ENCODE results near the gene RNASEH1. TPM values are rescaled to one million over a fixed set of nuclear protein-coding genes. Genes with fewer than 3 reads are reported as not detected.
"Not testable (repeated sequence)": the region's sequence is repeated elsewhere in the genome, so short reads cannot be mapped to it uniquely, and the experiment has no call there.

Gene RNASEH1
- total RNA-seq, 1 donor from 2014 or later = 18.6 TPM

DNA sequence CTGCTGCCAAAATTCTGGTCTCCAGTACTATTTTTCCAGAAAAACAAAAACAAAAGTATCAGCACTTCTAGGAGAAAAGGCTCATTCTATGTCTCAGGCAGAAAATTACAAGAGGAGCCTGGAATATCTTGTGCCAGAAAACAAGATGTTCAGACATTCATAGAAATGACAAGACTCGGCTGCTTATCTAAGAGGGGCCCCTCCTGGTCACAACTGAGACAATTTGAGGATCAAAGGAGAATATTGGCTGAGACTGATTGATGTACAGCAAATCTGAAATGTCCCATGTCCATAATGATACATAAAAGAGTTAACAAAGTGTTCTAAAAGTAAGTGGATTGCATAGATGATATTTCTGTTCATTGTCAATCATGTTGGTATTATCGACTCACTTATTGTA lies 14.5 kb upstream of the RNASEH1 start:
- TF ChIP-seq, protein P1, sequence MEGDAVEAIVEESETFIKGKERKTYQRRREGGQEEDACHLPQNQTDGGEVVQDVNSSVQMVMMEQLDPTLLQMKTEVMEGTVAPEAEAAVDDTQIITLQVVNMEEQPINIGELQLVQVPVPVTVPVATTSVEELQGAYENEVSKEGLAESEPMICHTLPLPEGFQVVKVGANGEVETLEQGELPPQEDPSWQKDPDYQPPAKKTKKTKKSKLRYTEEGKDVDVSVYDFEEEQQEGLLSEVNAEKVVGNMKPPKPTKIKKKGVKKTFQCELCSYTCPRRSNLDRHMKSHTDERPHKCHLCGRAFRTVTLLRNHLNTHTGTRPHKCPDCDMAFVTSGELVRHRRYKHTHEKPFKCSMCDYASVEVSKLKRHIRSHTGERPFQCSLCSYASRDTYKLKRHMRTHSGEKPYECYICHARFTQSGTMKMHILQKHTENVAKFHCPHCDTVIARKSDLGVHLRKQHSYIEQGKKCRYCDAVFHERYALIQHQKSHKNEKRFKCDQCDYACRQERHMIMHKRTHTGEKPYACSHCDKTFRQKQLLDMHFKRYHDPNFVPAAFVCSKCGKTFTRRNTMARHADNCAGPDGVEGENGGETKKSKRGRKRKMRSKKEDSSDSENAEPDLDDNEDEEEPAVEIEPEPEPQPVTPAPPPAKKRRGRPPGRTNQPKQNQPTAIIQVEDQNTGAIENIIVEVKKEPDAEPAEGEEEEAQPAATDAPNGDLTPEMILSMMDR (IDR thresholded peaks at IDR 0.05) = no peak
- no peaks in the 10 kb centered on the region for H3K9me3 ChIP-seq
- no peaks in the 10 kb centered on the region for H3K27me3 ChIP-seq
- H3K36me3 ChIP-seq = peaks cover 15% of the 10 kb centered on the region
- ATAC-seq (no peak), DNase-seq (no peak)
- H3K27ac ChIP-seq = no peak overlapping the region
- intact Hi-C loops (cut with DNase I) = no loop called here
- H3K4me3 ChIP-seq = no peak overlapping the region
- H3K4me1 ChIP-seq = peaks cover 18% of the 10 kb centered on the region

DNA sequence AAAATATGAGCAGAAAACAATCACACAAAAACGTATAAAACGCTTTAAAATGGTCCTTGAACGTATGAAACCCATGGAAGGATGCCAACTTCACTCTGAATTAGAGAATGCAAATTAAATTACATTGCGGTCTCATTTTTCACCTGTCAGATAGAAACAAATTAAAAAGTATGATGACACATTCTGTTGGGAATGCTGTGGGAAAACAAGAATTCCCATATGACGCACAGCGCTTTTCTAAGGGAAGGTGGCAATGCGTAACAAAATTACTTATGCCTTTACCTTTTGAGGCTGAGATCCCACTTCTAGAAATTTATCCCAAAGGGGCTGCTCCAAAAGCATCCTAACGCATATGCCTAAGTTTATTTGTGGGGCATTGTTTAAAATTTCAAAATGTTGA lies 13.2 kb upstream of the RNASEH1 start:
- Histone ChIP-seq H3K27ac (no peak overlapping the region), H3K36me3 (peaks cover 2% of the 10 kb centered on the region), H3K9me3 (no peaks in the 10 kb centered on the region), H3K4me1 (peaks cover 5% of the 10 kb centered on the region), H3K27me3 (no peaks in the 10 kb centered on the region), H3K4me3 (no peak overlapping the region)
- DNase-seq = no peak
- intact Hi-C loops (cut with DNase I) = no loop called here
- TF ChIP-seq, protein P1 (IDR thresholded peaks at IDR 0.05) = no peak
- no peak for ATAC-seq

DNA sequence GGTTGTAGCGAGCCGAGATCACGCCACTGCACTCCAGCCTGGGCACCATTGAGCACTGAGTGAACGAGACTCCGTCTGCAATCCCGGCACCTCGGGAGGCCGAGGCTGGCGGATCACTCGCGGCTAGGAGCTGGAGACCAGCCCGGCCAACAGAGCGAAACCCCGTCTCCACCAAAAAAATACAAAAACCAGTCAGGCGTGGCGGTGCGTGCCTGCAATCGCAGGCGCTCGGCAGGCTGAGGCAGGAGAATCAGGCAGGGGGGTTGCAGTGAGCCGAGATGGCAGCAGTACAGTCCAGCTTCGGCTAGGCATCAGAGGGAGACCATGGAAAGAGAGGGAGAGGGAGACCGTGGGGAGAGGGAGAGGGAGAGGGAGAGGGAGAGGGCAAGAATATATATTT lies 11.5 kb upstream of the RNASEH1 start:
- intact Hi-C loops (cut with DNase I) = not testable (repeated sequence)

DNA sequence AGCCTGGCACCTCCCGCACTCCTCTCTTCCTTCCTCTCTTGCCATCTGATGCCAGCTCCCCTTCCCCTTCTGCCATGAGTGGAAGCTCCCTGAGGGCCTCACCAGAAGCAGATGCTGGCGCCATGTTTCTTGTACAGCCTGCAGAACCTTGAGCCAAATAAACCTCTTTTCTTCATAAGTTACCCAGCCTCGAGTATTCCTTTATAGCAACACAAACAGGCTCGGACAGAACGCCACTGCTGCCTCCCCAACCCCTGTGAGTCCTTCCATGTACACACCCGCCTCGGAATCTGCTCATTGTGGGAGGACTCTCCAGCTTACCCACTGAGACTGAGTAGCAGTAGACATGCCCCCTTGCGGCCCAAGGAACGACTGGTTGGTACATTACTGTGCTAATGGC lies 8.7 kb upstream of the RNASEH1 start:
- no peaks in the 10 kb centered on the region for H3K9me3 ChIP-seq
- ATAC-seq (no peak), DNase-seq (no peak)
- H3K27ac ChIP-seq = no peak overlapping the region
- intact Hi-C loops (cut with DNase I) = no loop called here
- no peaks in the 10 kb centered on the region for H3K27me3 ChIP-seq
- H3K4me1 ChIP-seq = no peaks in the 10 kb centered on the region
- TF ChIP-seq, protein P1 (IDR thresholded peaks at IDR 0.05) = no peak
- H3K36me3 ChIP-seq = no peaks in the 10 kb centered on the region
- H3K4me3 ChIP-seq = no peak overlapping the region

More for the DNA sequence above, 11.5 kb upstream of the RNASEH1 start:
- H3K27me3 ChIP-seq, H3K4me3 ChIP-seq, ATAC-seq, DNase-seq, H3K4me1 ChIP-seq, H3K27ac ChIP-seq, H3K36me3 ChIP-seq, H3K9me3 ChIP-seq: not testable (repeated sequence)

DNA sequence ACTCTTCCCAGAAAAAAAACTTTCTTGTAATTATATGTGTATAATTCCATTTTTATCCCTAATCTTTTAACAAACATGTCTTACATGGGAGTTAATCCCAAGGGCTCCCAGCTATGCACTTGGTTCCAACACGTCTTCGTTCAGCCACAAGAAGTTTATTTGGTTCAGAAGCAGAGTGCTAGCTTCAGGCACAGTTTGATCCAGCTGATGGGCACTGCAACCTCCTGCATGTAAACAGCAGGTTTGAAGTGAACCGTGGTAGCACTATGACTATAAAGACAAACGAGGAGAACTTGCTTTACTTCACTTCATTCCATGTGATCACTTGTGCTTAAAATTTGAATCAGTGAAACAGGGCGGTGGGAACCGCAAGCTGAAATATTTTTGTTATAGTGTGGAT lies 7.0 kb upstream of the RNASEH1 start:
- no peaks in the 10 kb centered on the region for H3K4me1 ChIP-seq
- no peaks in the 10 kb centered on the region for H3K27me3 ChIP-seq
- DNase-seq (no peak), ATAC-seq (no peak)
- no peak overlapping the region for H3K27ac ChIP-seq
- TF ChIP-seq, protein P1 (IDR thresholded peaks at IDR 0.05) = no peak
- intact Hi-C loops (cut with DNase I) = no loop called here
- no peaks in the 10 kb centered on the region for H3K36me3 ChIP-seq
- H3K9me3 ChIP-seq = no peaks in the 10 kb centered on the region
- H3K4me3 ChIP-seq = no peak overlapping the region

DNA sequence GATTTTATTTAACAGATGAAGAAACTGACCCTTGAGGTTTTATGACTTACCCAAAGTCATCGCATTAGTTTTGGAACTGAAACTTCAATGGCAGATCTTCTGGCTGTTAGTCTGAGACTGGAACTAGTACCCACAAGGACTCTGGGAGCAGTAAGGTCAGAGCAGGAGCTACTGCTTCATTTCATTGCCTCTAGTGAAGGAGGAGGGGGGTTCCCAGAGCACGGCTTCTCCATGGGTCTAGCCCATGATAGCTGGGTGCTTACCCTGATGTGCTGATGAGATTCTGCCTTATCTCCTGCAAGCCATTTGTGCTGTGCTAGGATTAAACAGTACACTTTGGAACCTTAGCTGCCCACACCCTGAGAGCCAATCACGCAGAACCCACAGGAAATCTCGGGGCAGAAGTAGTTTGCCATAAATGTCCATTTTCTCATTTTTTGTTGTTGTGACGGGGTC lies 5.4 kb upstream of the RNASEH1 start:
- Histone ChIP-seq H3K4me3 (no peak overlapping the region), H3K27me3 (no peaks in the 10 kb centered on the region), H3K36me3 (no peaks in the 10 kb centered on the region), H3K27ac (no peak overlapping the region), H3K9me3 (no peaks in the 10 kb centered on the region), H3K4me1 (peaks cover 7% of the 10 kb centered on the region)
- intact Hi-C loops (cut with DNase I) = no loop called here
- TF ChIP-seq, protein P1 (IDR thresholded peaks at IDR 0.05) = no peak
- ATAC-seq (no peak), DNase-seq (no peak)
